Transverse colon (tissue), 3 donors: ENCODE measurements around the gene HMMR.

Experiments used
- CTCF ChIP-seq, 5 experiments: fragments of 200-600 bp in 3 of 5; fragments of 450-650 bp in 2 of 5; sonication (generic) in 3 of 5; IDR thresholded peaks; 1 replicate in 2 of 5; 2 replicates in 3 of 5; pipeline ENCODE4 v1.5.1; 2016 to 2017; ENCODE audit warnings: antibody characterized with exemption in 5 of 5, inconsistent platforms in 3 of 5, mild to moderate bottlenecking in 2 of 5, moderate library complexity in 1 of 5
- EP300 ChIP-seq: sonication (generic); formaldehyde crosslinking; IDR thresholded peaks from one replicate; pipeline ENCODE4 v1.6.1; 2017; ENCODE audit warnings: antibody characterized with exemption, low read depth
- POLR2A ChIP-seq: fragments of 450-650 bp; IDR thresholded peaks from one replicate; pipeline ENCODE4 v1.6.1; 2016; ENCODE audit warnings: antibody characterized with exemption, mild to moderate bottlenecking, moderate library complexity

- TF ChIP-seq CTCF (IDR thresholded peaks at IDR 0.05), result peak in 2 of 5 experiments; percentile 16 to 31
- peak; percentile 55 for TF ChIP-seq POLR2A
- TF ChIP-seq EP300, result no peak
Measured at GRCh38 chr5:163503106-163504078, 43.0 kb downstream of the HMMR start.
